ENCODE measurements around the gene PTPN6.

PTPN6 gene

GRCh38 chr12:6981152-6982052 is 30.2 kb downstream of the PTPN6 start:
- FAIRE-seq (no peak), DNase-seq (ENCODE audit: insufficient read length) (no peak)
- TF ChIP-seq POLR2A (IDR thresholded peaks at IDR 0.05; ENCODE audit: low read depth, low read length) (no peak), TAF1 (IDR thresholded peaks at IDR 0.05; ENCODE audit: borderline replicate concordance, low read depth, low read length) (no peak), POLR2AphosphoS5 (IDR thresholded peaks at IDR 0.05; ENCODE audit: low read depth, low read length) (no peak)

- no peak for DNase-seq (ENCODE audit: insufficient read length)
- FAIRE-seq = no peak
- no peak for TF ChIP-seq POLR2A (IDR thresholded peaks at IDR 0.05; ENCODE audit: low read depth, low read length)
- TF ChIP-seq TAF1 (IDR thresholded peaks at IDR 0.05; ENCODE audit: borderline replicate concordance, low read depth, low read length) = no peak
- TF ChIP-seq POLR2AphosphoS5 (IDR thresholded peaks at IDR 0.05; ENCODE audit: low read depth, low read length) = no peak
Observed at GRCh38 chr12:6982532-6982931, 31.4 kb downstream of the PTPN6 start.

DNA sequence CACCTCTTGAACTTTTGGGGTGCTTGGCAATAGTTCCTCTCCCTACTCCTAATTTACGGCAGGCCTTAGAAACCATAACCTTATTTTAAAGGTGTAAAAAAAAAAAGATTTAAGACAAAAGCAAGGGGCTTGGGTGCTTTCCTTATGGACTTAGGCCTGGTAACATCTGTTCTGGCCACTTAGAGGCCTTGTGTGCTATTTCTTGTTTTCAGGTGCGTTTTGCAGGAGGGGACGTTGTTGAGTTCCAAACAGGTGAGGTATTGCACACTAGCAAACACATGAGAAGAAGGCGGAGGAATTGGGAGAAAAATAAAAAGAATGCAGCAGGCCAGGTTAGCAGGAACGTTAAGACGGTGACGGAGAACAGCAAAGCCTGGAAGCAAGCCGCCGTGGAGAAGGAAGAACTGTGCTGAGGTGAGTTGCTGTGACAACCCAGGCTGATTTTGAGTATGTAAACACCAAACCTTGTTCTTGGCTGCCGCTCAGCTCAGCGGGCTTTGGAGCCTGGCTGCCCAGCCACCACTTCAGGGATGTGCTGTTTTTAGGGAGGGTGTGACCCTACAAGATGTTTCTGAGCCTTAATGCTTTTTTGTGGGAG is 36.9 kb downstream of the PTPN6 start:
- no peak for FAIRE-seq
- DNase-seq (ENCODE audit: insufficient read length) = no peak

DNA sequence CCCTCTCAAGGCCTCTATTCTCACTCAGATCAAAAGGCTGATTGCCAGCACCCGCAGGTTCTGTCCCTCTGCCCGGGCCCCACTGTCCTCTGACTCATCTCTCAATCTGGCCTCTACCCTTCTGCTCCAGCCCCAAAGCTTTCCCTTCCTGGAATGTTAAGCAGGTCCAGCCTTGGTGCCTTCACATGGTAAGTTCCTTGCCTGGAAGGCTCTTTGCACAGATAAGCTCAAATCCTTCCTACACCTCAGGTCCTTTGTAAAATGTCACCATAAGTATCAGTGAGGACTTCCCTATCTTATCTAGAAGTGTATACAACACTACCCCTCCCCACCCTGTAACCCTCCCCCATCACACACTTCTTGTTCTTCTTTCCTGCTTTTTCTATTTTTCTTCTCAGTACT is 44.9 kb downstream of the PTPN6 start:
- TF ChIP-seq POLR2AphosphoS5 (IDR thresholded peaks at IDR 0.05; ENCODE audit: low read depth, low read length) = no peak
- no peak for TF ChIP-seq POLR2A (IDR thresholded peaks at IDR 0.05; ENCODE audit: low read depth, low read length)
- no peak for TF ChIP-seq TAF1 (IDR thresholded peaks at IDR 0.05; ENCODE audit: borderline replicate concordance, low read depth, low read length)
- DNase-seq (ENCODE audit: insufficient read length) (no peak), FAIRE-seq (no peak)

More for the DNA sequence above, 36.9 kb downstream of the PTPN6 start:
- TF ChIP-seq TAF1 (IDR thresholded peaks at IDR 0.05; ENCODE audit: borderline replicate concordance, low read depth, low read length) (no peak), POLR2AphosphoS5 (IDR thresholded peaks at IDR 0.05; ENCODE audit: low read depth, low read length) (no peak), POLR2A (IDR thresholded peaks at IDR 0.05; ENCODE audit: low read depth, low read length) (no peak)

- DNase-seq (ENCODE audit: insufficient read length) (no peak), FAIRE-seq (no peak)
- TF ChIP-seq TAF1 (IDR thresholded peaks at IDR 0.05; ENCODE audit: borderline replicate concordance, low read depth, low read length) (no peak), POLR2A (IDR thresholded peaks at IDR 0.05; ENCODE audit: low read depth, low read length) (no peak), POLR2AphosphoS5 (IDR thresholded peaks at IDR 0.05; ENCODE audit: low read depth, low read length) (no peak)
Observed at GRCh38 chr12:6998715-6999451, 47.7 kb downstream of the PTPN6 start.

- no peak for DNase-seq (ENCODE audit: insufficient read length)
- no peak for TF ChIP-seq TAF1 (IDR thresholded peaks at IDR 0.05; ENCODE audit: borderline replicate concordance, low read depth, low read length)
- TF ChIP-seq POLR2AphosphoS5 (IDR thresholded peaks at IDR 0.05; ENCODE audit: low read depth, low read length) = no peak
- no peak for TF ChIP-seq POLR2A (IDR thresholded peaks at IDR 0.05; ENCODE audit: low read depth, low read length)
- FAIRE-seq = no peak
Observed at GRCh38 chr12:7001921-7002591, 50.9 kb downstream of the PTPN6 start.

- TF ChIP-seq POLR2AphosphoS5 (IDR thresholded peaks at IDR 0.05; ENCODE audit: low read depth, low read length) (no peak), POLR2A (IDR thresholded peaks at IDR 0.05; ENCODE audit: low read depth, low read length) (no peak), TAF1 (IDR thresholded peaks at IDR 0.05; ENCODE audit: borderline replicate concordance, low read depth, low read length) (no peak)
- no peak for DNase-seq (ENCODE audit: insufficient read length)
- FAIRE-seq = no peak
Observed at GRCh38 chr12:7004287-7004803, 53.2 kb downstream of the PTPN6 start.

GRCh38 chr12:7004840-7005239 is 53.7 kb downstream of the PTPN6 start:
- DNase-seq (ENCODE audit: insufficient read length) (no peak), FAIRE-seq (no peak)
- no peak for TF ChIP-seq POLR2AphosphoS5 (IDR thresholded peaks at IDR 0.05; ENCODE audit: low read depth, low read length)
- TF ChIP-seq TAF1 (IDR thresholded peaks at IDR 0.05; ENCODE audit: borderline replicate concordance, low read depth, low read length) = no peak
- TF ChIP-seq POLR2A (IDR thresholded peaks at IDR 0.05; ENCODE audit: low read depth, low read length) = no peak

DNA sequence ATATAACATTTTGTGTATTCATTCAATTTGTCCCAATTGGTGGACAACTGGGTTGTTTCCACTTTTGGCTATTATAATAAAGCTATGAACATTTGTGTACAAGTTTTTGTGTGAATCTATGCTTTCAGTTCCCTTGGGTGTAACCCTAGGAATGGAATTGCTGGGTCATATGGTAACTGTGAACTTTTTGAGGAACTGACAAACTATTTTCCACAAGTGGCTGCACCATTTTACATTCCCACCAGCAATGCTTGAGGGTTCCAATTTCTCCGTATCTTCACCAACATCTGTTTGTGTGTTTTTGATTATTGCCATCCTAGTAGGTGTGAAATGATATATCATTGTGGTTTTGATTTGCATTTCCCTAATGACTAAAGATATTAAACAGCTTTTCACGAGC is 54.2 kb downstream of the PTPN6 start:
- no peak for DNase-seq (ENCODE audit: insufficient read length)
- peak; percentile 61 for FAIRE-seq
- TF ChIP-seq TAF1 (IDR thresholded peaks at IDR 0.05; ENCODE audit: borderline replicate concordance, low read depth, low read length) (no peak), POLR2AphosphoS5 (IDR thresholded peaks at IDR 0.05; ENCODE audit: low read depth, low read length) (no peak), POLR2A (IDR thresholded peaks at IDR 0.05; ENCODE audit: low read depth, low read length) (no peak)

DNA sequence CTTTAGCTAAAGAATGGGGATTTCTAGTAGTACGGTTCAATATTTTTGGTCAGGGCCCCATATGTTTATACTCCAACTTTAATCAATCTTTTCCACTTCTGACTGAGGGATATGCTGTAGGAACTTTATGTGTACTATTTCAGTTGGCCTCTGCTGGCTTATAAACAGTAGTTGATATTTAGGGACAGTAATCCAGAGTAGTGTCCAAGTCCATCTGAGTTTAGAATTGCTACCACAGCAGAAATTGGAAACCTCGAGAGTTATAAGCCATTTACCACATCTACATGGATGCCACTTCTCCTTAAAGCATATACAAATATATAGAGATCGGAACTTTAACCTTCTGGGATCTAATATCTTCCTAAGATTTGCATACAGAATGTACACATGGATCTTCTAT is 55.5 kb downstream of the PTPN6 start:
- TF ChIP-seq POLR2AphosphoS5 (IDR thresholded peaks at IDR 0.05; ENCODE audit: low read depth, low read length) = no peak
- TF ChIP-seq TAF1 (IDR thresholded peaks at IDR 0.05; ENCODE audit: borderline replicate concordance, low read depth, low read length) = no peak
- no peak for TF ChIP-seq POLR2A (IDR thresholded peaks at IDR 0.05; ENCODE audit: low read depth, low read length)
- DNase-seq (ENCODE audit: insufficient read length) (no peak), FAIRE-seq (no peak)

DNA sequence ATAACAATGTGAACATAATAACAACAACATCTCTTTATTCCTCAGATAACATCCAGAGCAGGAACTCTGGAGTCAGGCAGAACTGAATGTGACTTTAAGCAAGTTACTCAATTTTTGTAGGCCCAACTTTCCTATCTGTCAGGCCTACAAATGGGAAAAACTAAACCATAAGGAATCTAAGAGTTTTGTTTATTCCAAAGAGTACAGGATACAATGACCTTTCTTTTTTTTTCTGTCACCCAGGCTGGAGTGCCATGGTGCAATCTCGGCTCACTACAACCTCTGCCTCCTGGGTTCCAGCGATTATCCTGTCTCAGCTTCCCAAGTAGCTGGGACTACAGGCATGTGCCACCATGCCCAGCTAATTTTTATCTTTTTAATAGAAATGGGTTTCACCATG is 57.7 kb downstream of the PTPN6 start:
- TF ChIP-seq TAF1 (IDR thresholded peaks at IDR 0.05; ENCODE audit: borderline replicate concordance, low read depth, low read length) (no peak), POLR2A (IDR thresholded peaks at IDR 0.05; ENCODE audit: low read depth, low read length) (no peak), POLR2AphosphoS5 (IDR thresholded peaks at IDR 0.05; ENCODE audit: low read depth, low read length) (no peak)
- no peak for FAIRE-seq
- no peak for DNase-seq (ENCODE audit: insufficient read length)

All from GM12892 (cell line).